HG03135 (cell line): ENCODE measurements around the gene SLC17A9.

Experiments used
- ATAC-seq: cut with Tn5 transposase; IDR thresholded peaks from one replicate; pipeline ENCODE4 v1.9.1; 2021; ENCODE audit warnings: mild to moderate bottlenecking, moderate library complexity; ENCODE audit not compliant: unreplicated experiment

The SLC17A9 gene

GRCh38 chr20:63015147-63015661 is 62.7 kb downstream of the SLC17A9 start:
- no peak for ATAC-seq

DNA sequence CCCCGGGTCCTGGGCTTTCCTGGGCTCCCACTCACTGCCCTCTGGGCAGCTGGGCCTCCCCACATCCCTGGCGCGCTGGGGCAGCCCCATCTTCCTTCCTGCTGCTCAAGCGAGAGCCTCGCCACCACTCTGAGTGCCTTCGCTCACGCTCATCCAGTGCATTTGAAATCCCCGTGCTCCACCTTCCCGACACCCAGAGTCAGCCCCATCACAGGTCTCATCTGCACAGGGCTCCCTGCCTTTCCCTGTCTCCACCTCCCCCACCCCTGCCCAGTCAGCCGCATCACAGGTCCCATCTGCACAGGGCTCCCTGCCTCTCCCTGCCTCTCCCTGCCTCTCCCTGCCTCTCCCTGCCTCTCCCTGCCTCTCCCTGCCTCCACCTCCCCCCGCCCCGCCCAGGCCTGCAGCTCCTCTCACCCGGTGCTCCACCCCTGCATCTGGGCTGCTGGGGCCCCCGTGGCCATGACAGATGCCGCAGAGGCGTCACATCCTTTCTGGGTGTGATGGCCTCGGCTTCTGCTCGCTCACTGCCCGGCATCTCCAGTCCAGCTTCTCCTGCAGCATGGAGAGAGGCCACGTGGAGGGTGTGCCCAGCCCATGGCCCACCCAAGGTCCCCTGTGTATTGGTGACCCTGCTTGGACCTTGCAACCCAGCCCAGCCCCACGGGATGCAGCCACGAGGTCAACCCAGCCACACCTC is 63.3 kb downstream of the SLC17A9 start:
- no peak for ATAC-seq

- no peak for ATAC-seq
Observed at GRCh38 chr20:63016514-63017075, 64.1 kb downstream of the SLC17A9 start.

DNA sequence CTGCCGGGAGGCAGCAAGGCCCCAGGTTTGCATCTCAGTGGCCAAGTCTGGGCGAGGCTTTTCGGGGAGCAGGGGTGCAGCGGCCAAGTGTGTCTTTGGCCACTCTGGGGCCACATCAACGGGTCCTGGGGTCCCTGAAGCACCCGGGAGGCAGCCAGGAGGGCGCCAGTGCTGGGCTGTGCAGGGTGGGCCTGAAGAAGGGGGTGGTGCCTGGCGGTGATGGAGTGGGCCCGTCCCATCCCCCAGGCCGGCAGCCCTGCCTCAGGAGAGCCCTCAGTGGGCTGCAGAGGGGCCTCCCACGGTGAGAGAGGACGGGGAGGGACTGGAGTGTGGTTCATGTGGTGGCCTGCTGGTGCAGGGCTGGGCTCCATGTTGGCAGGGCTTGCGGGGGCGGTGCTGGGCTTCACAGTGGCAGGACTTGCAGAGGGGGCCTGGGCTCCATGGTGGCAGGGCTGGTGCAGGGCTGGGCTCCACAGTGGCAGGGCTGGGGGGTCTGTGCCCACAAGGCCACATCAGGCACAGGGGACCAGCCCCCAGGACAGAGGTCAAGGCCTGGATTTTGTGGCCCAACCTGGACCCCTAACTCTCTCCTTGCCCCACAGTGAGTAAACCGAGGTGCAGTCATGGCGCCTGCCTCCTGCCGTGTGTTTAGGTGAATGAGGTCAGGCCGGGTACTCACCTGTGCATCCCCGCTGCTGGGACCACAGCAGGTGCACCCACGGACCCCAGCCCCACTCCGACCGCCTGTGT is 64.7 kb downstream of the SLC17A9 start:
- no peak for ATAC-seq

- no peak for ATAC-seq
Observed at GRCh38 chr20:63017826-63018411, 65.4 kb downstream of the SLC17A9 start.
